Trophoblast cell (in vitro differentiated cells and primary cell): Measurements from ENCODE around the gene ATF3.

Source experiments
- DNase-seq, 2 donors: peaks; one replicate each; pipeline ENCODE4 v3.0.0-alpha.2; 2016
- H2AFZ ChIP-seq: 2 replicates; pipeline ENCODE4 v1.6.1; 2013; ENCODE audit warnings: low read length, moderate library complexity, mild to moderate bottlenecking; ENCODE audit not compliant: insufficient read depth, poor library complexity
- H2AK5ac ChIP-seq: 2 replicates; pipeline ENCODE4 v1.6.1; 2013; ENCODE audit warnings: mild to moderate bottlenecking, low read length
- H2BK120ac ChIP-seq: 2 replicates; pipeline ENCODE4 v1.6.1; 2013; ENCODE audit warnings: low read length, mild to moderate bottlenecking, moderate library complexity; ENCODE audit not compliant: insufficient read depth, poor library complexity
- H2BK12ac ChIP-seq: 2 replicates; pipeline ENCODE4 v1.6.1; 2013; ENCODE audit warnings: mild to moderate bottlenecking, low read length, moderate library complexity
- H2BK5ac ChIP-seq: 2 replicates; pipeline ENCODE4 v1.6.1; 2013; ENCODE audit warnings: low read length, low read depth, moderate library complexity, mild to moderate bottlenecking; ENCODE audit not compliant: poor library complexity
- H3K14ac ChIP-seq: 2 replicates; pipeline ENCODE4 v1.6.1; 2013; ENCODE audit warnings: mild to moderate bottlenecking, low read length
- H3K18ac ChIP-seq: 2 replicates; pipeline ENCODE4 v1.6.1; 2013; ENCODE audit warnings: mild to moderate bottlenecking, low read length
- H3K23ac ChIP-seq: 2 replicates; pipeline ENCODE4 v1.6.1; 2013; ENCODE audit warnings: low read length
- H3K27ac ChIP-seq: 2 replicates; pipeline ENCODE4 v1.5.1; 2013; ENCODE audit warnings: low read depth, mild to moderate bottlenecking, inconsistent platforms, low read length, moderate library complexity
- H3K27me3 ChIP-seq: 2 replicates; pipeline ENCODE4 v1.6.1; 2013; ENCODE audit warnings: inconsistent platforms, mild to moderate bottlenecking, low read length, moderate library complexity; ENCODE audit not compliant: insufficient read depth
- H3K36me3 ChIP-seq, 2 experiments: 1 replicate in 1 of 2; 2 replicates in 1 of 2; pipeline ENCODE4 v1.6.1; 2013; ENCODE audit warnings: low read length in 2 of 2, mild to moderate bottlenecking in 2 of 2, moderate library complexity in 1 of 2; ENCODE audit not compliant: insufficient read depth in 2 of 2, control insufficient read depth in 1 of 2
- H3K4ac ChIP-seq: 2 replicates; pipeline ENCODE4 v1.6.1; 2013; ENCODE audit warnings: low read depth, mild to moderate bottlenecking, low read length, moderate library complexity
- H3K4me1 ChIP-seq, 2 experiments: 1 replicate in 1 of 2; 2 replicates in 1 of 2; pipeline ENCODE4 v1.6.1; 2013; ENCODE audit warnings: low read length in 2 of 2, mild to moderate bottlenecking in 2 of 2, moderate library complexity in 1 of 2; ENCODE audit not compliant: insufficient read depth in 2 of 2, control insufficient read depth in 1 of 2
- H3K4me2 ChIP-seq: 2 replicates; pipeline ENCODE4 v1.6.1; 2013; ENCODE audit warnings: inconsistent platforms, mild to moderate bottlenecking, low read length, moderate library complexity
- H3K4me3 ChIP-seq: 2 replicates; pipeline ENCODE4 v1.5.1; 2013; ENCODE audit warnings: mild to moderate bottlenecking, low read depth, low read length, inconsistent platforms
- H3K79me1 ChIP-seq: one replicate; pipeline ENCODE4 v1.6.1; 2013; ENCODE audit warnings: low read length
- H3K79me2 ChIP-seq: 2 replicates; pipeline ENCODE4 v1.6.1; 2013; ENCODE audit warnings: low read length, mild to moderate bottlenecking; ENCODE audit not compliant: control insufficient read depth, insufficient read depth, poor library complexity
- H3K9ac ChIP-seq: 2 replicates; pipeline ENCODE4 v1.6.1; 2013; ENCODE audit warnings: mild to moderate bottlenecking, low read length
- H3K9me3 ChIP-seq: 2 replicates; pipeline ENCODE4 v1.6.1; 2013; ENCODE audit warnings: low read depth, mild to moderate bottlenecking, control low read depth, inconsistent platforms, low read length; ENCODE audit not compliant: insufficient read depth
- H4K12ac ChIP-seq: 2 replicates; pipeline ENCODE4 v1.6.1; 2013; ENCODE audit warnings: low read depth, mild to moderate bottlenecking, low read length, moderate library complexity
- H4K8ac ChIP-seq: 2 replicates; pipeline ENCODE4 v1.6.1; 2013; ENCODE audit warnings: low read depth, mild to moderate bottlenecking, low read length, moderate library complexity
- H4K91ac ChIP-seq: one replicate; pipeline ENCODE4 v1.6.1; 2013; ENCODE audit warnings: low read depth, mild to moderate bottlenecking, low read length, moderate library complexity
- WGBS: extraction: QIAGEN DNeasy Blood & Tissue Kit; methylation state at CpG from one replicate; pipeline ENCODE4 v1.1.7; 2013; ENCODE audit warnings: missing lambda C conversion rate; ENCODE audit not compliant: insufficient read length, insufficient coverage; ENCODE audit errors: extremely low coverage; 5-methylcytosine and 5-hydroxymethylcytosine counted together

ATF3 gene

GRCh38 chr1:212648431-212648830 lies 39.9 kb downstream of the ATF3 start:
- WGBS, result no CpG with 5 or more reads among the region's 3 CpGs
- Histone ChIP-seq H3K23ac (no peak overlapping the region), H3K36me3 (no peaks in the 10 kb centered on the region), H3K9me3 (peaks cover 3% of the 10 kb centered on the region), H4K91ac (no peak overlapping the region), H3K79me1 (peaks cover 1% of the 10 kb centered on the region), H2AK5ac (no peak overlapping the region), H3K4ac (no peak overlapping the region), H3K14ac (no peak overlapping the region), H3K18ac (no peak overlapping the region), H3K4me2 (no peak overlapping the region), H2AFZ (no peak overlapping the region), H4K12ac (no peak overlapping the region), H2BK12ac (no peak overlapping the region), H3K27me3 (no peaks in the 10 kb centered on the region), H3K9ac (no peak overlapping the region), H3K79me2 (no peaks in the 10 kb centered on the region), H4K8ac (no peak overlapping the region), H2BK5ac (no peak overlapping the region), H3K27ac (no peak overlapping the region), H3K4me1 (no peaks in the 10 kb centered on the region), H2BK120ac (no peak overlapping the region), H3K4me3 (no peak overlapping the region)
- DNase-seq, result peak; percentile 58 to 71

- DNase-seq, result no peak
- H4K91ac ChIP-seq, result no peak overlapping the region
- H2BK12ac ChIP-seq, result no peak overlapping the region
- no peak overlapping the region for H3K4me2 ChIP-seq
- no peaks in the 10 kb centered on the region for H3K4me1 ChIP-seq
- H3K4me3 ChIP-seq, result no peak overlapping the region
- no peak overlapping the region for H4K12ac ChIP-seq
- H3K27ac ChIP-seq, result no peak overlapping the region
- H3K9me3 ChIP-seq, result peaks cover 3% of the 10 kb centered on the region
- H2BK5ac ChIP-seq, result no peak overlapping the region
- no peak overlapping the region for H3K4ac ChIP-seq
- H4K8ac ChIP-seq, result no peak overlapping the region
- no peaks in the 10 kb centered on the region for H3K27me3 ChIP-seq
- no peaks in the 10 kb centered on the region for H3K79me2 ChIP-seq
- no peak overlapping the region for H3K18ac ChIP-seq
- H3K9ac ChIP-seq, result no peak overlapping the region
- H3K79me1 ChIP-seq, result peaks cover 1% of the 10 kb centered on the region
- no peak overlapping the region for H3K14ac ChIP-seq
- H2AK5ac ChIP-seq, result no peak overlapping the region
- WGBS, result no CpG with 5 or more reads among the region's 2 CpGs
- H3K36me3 ChIP-seq, result no peaks in the 10 kb centered on the region
- no peak overlapping the region for H3K23ac ChIP-seq
- no peak overlapping the region for H2AFZ ChIP-seq
- no peak overlapping the region for H2BK120ac ChIP-seq
These were observed 40.5 kb downstream of the ATF3 start for GRCh38 chr1:212649020-212649419.

DNA sequence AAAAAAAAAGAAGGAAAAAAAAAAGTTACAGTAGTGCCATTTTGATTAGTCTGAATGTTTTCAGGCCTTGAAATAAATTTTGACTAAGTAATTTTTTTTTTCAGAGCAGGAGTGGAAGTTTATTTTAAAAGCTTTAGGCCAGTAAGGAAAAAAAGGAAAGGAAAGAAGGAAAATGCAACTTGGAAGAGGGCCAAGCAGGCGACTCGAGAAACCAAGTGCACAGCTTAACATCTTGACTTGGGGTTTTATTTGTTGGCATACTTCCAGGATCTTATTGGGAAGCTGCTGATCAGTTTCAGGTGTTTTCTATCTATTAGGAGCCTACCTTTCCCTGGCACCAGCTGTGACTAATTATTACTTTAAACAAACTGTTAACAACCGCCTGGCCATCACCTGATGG lies 41.7 kb downstream of the ATF3 start:
- Histone ChIP-seq H2AFZ (no peak overlapping the region), H4K91ac (no peak overlapping the region), H3K79me1 (peaks cover 1% of the 10 kb centered on the region), H3K4me1 (no peaks in the 10 kb centered on the region), H3K27ac (no peak overlapping the region), H3K23ac (no peak overlapping the region), H3K27me3 (no peaks in the 10 kb centered on the region), H3K36me3 (no peaks in the 10 kb centered on the region), H2AK5ac (no peak overlapping the region), H3K4ac (no peak overlapping the region), H3K79me2 (no peaks in the 10 kb centered on the region), H2BK120ac (no peak overlapping the region), H3K4me3 (no peak overlapping the region), H3K14ac (no peak overlapping the region), H4K12ac (no peak overlapping the region), H3K4me2 (no peak overlapping the region), H3K9me3 (peaks cover 3% of the 10 kb centered on the region), H2BK12ac (no peak overlapping the region), H2BK5ac (no peak overlapping the region), H3K18ac (no peak overlapping the region), H3K9ac (no peak overlapping the region), H4K8ac (no peak overlapping the region)
- no CpG with 5 or more reads among the region's 3 CpGs for WGBS
- no peak for DNase-seq

DNA sequence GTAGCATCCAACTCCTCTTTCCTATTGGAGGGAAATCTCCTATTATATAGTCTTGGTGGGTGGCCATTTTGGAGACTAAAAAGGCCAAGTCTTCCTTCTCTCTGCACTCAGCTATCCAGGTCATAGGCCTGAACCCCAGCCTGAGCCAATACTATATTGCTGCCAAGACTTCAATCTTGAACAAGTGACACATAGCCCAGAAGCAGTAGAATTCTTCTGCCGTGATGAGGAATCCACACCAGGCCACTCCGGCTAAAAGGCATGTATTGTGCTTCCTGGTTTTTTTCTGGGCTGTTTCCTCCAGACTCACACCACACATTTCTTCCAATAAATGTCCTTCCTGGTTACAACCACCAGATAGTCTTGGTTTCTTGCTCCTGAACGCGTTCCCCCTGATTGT lies 43.0 kb downstream of the ATF3 start:
- Histone ChIP-seq H2BK12ac (no peak overlapping the region), H3K79me1 (peaks cover 1% of the 10 kb centered on the region), H2AK5ac (no peak overlapping the region), H3K27ac (no peak overlapping the region), H3K14ac (no peak overlapping the region), H4K8ac (no peak overlapping the region), H3K4me3 (no peak overlapping the region), H3K9me3 (peaks cover 2% of the 10 kb centered on the region), H3K79me2 (no peaks in the 10 kb centered on the region), H4K12ac (no peak overlapping the region), H2BK120ac (no peak overlapping the region), H2AFZ (no peak overlapping the region), H2BK5ac (no peak overlapping the region), H3K36me3 (no peaks in the 10 kb centered on the region), H3K23ac (no peak overlapping the region), H3K4me2 (no peak overlapping the region), H3K27me3 (no peaks in the 10 kb centered on the region), H3K4ac (no peak overlapping the region), H3K18ac (no peak overlapping the region), H3K4me1 (peaks cover 6 to 9% of the 10 kb centered on the region in 2 experiments), H4K91ac (no peak overlapping the region), H3K9ac (no peak overlapping the region)
- peak; percentile 34 to 56 for DNase-seq
- WGBS, result no CpG with 5 or more reads among the region's 4 CpGs
